ENCODE measurements around the gene IL1RAPL1.

- TF ChIP-seq, protein P1, sequence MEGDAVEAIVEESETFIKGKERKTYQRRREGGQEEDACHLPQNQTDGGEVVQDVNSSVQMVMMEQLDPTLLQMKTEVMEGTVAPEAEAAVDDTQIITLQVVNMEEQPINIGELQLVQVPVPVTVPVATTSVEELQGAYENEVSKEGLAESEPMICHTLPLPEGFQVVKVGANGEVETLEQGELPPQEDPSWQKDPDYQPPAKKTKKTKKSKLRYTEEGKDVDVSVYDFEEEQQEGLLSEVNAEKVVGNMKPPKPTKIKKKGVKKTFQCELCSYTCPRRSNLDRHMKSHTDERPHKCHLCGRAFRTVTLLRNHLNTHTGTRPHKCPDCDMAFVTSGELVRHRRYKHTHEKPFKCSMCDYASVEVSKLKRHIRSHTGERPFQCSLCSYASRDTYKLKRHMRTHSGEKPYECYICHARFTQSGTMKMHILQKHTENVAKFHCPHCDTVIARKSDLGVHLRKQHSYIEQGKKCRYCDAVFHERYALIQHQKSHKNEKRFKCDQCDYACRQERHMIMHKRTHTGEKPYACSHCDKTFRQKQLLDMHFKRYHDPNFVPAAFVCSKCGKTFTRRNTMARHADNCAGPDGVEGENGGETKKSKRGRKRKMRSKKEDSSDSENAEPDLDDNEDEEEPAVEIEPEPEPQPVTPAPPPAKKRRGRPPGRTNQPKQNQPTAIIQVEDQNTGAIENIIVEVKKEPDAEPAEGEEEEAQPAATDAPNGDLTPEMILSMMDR (IDR thresholded peaks at IDR 0.05): no peak
- TF ChIP-seq POLR2AphosphoS5 (IDR thresholded peaks at IDR 0.05): no peak
Measured at GRCh38 chrX:28670074-28670473, 82.8 kb downstream of the IL1RAPL1 start.

All from breast epithelium (tissue), 3 donors.